ENCODE results near the gene CDH23. TPM values are rescaled to one million over a fixed set of nuclear protein-coding genes. Genes with fewer than 3 reads are reported as not detected.

CDH23 gene
- total and polyA plus RNA-seq, 10 of the 15 experiments (the other 5 are each of a cell fraction or from before 2014, with no cell fraction given), result 0.09 to 0.40 (median 0.15) TPM; not detected in 1

DNA sequence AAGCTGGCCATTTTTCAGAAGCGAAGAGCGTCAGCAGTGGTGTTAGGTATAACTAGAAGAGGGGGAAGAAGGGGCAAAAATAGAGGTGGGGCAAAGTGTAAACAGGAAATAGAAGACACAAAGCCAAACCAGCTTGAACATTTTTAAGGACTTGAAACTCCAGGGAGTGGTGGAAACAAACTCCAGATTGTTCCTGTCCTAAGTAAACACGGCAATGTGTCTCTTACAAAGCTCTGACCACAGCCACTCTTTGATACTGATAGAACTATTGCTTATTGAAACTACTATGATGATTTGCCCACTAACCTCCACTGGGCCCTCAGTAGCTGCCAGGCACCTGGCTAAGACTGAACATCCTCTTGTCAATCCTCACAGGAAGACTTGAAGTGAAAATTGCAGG, 20.8 kb upstream of the CDH23 start:
- SMC1A ChIA-PET (ENCODE audit: uncharacterized antibody, unreplicated experiment), result interaction anchor here (0.8 to 18.0 kb wide), 4 partner anchors 11 to 393 kb away, joined by 3 to 249 read pairs (median 7); partner anchors contain the start of gene SLC29A3
- no TSS peak for BruUV-seq (replicated peaks)
- no peak overlapping the region for H3K4me2 ChIP-seq (ENCODE audit: control insufficient read depth, insufficient read depth)
- FAIRE-seq, result no peak
- H3K9ac ChIP-seq (ENCODE audit: control insufficient read depth, insufficient read depth, low read length), result no peak overlapping the region
- in situ Hi-C loops (cut with MboI) (no loop called here), intact Hi-C loops (cut with micrococcal nuclease; ENCODE audit: unreplicated experiment) (loop anchor here (5.0 kb wide), 1 partner anchor 671 kb away; no protein-coding TSS in a partner anchor)
- no peaks in the 10 kb centered on the region for H3K36me3 ChIP-seq (ENCODE audit: control insufficient read depth in 2 of 2, insufficient read depth in 2 of 2, low read length in 1 of 2)
- no peak for ATAC-seq
- CTCF ChIA-PET, result interaction anchor here (0.8 to 17.5 kb wide), 7 partner anchors 8 to 673 kb away, joined by 3 to 359 read pairs (median 6); partner anchors contain the start of gene SLC29A3
- no peak overlapping the region for H3K27ac ChIP-seq (ENCODE audit: control insufficient read depth, insufficient read depth)
- RAD21 ChIA-PET (ENCODE audit: unreplicated experiment), result interaction anchor here (1.3 to 7.2 kb wide), 5 partner anchors 9 to 67 kb away, joined by 4 to 77 read pairs (median 4); partner anchors contain the start of gene SLC29A3
- H3K4me3 ChIP-seq, result no peak overlapping the region
- no peak overlapping the region for H2AFZ ChIP-seq (ENCODE audit: control insufficient read depth, low read depth, low read length)
- DNase-seq (ENCODE audit: low read depth, low spot score), result no peak
- no peaks in the 10 kb centered on the region for H4K20me1 ChIP-seq (ENCODE audit: control insufficient read depth, insufficient read depth)
- TF ChIP-seq SREBF2 (IDR thresholded peaks at IDR 0.05; ENCODE audit: low read length) (no peak), NRF1 (conservative IDR thresholded peaks at IDR 0.05; ENCODE audit: low read depth, low read length) (no peak), SMC3 (IDR thresholded peaks at IDR 0.05; ENCODE audit: borderline replicate concordance, low read length) (no peak)
- TF ChIP-seq, protein P1, sequence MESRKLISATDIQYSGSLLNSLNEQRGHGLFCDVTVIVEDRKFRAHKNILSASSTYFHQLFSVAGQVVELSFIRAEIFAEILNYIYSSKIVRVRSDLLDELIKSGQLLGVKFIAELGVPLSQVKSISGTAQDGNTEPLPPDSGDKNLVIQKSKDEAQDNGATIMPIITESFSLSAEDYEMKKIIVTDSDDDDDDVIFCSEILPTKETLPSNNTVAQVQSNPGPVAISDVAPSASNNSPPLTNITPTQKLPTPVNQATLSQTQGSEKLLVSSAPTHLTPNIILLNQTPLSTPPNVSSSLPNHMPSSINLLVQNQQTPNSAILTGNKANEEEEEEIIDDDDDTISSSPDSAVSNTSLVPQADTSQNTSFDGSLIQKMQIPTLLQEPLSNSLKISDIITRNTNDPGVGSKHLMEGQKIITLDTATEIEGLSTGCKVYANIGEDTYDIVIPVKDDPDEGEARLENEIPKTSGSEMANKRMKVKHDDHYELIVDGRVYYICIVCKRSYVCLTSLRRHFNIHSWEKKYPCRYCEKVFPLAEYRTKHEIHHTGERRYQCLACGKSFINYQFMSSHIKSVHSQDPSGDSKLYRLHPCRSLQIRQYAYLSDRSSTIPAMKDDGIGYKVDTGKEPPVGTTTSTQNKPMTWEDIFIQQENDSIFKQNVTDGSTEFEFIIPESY (IDR thresholded peaks at IDR 0.05), result no peak
- no peaks in the 10 kb centered on the region for H3K9me3 ChIP-seq (replicated peaks; ENCODE audit: control insufficient read depth, insufficient read depth, low read length)
- POLR2A ChIA-PET, result interaction anchor here (1.0 to 4.5 kb wide), 5 partner anchors 16 to 321 kb away, joined by 3 to 26 read pairs (median 4); partner anchors contain the start of gene SLC29A3
- peaks cover 61% of the 10 kb centered on the region for H3K4me1 ChIP-seq (ENCODE audit: control insufficient read depth, insufficient read depth, low read length)
- 63% methylated on average over 3 of the region's 3 CpGs for WGBS (ENCODE audit: insufficient coverage, insufficient replicate concordance, low lambda C conversion rate, missing lambda C conversion rate)
- H3K79me2 ChIP-seq (ENCODE audit: control insufficient read depth, insufficient read depth, low read length), result no peaks in the 10 kb centered on the region
- no peaks in the 10 kb centered on the region for H3K27me3 ChIP-seq (replicated peaks in 1 of 2; ENCODE audit: control insufficient read depth in 2 of 2, insufficient read depth in 2 of 2, low read length in 1 of 2)

All from GM12878 (cell line).